ENCODE data around the gene TBC1D25. TPM values are rescaled to one million over a fixed set of nuclear protein-coding genes. Genes with fewer than 3 reads are reported as not detected.

The TBC1D25 gene
- polyA plus RNA-seq, 2 donors: 5.1 to 6.9 TPM

DNA sequence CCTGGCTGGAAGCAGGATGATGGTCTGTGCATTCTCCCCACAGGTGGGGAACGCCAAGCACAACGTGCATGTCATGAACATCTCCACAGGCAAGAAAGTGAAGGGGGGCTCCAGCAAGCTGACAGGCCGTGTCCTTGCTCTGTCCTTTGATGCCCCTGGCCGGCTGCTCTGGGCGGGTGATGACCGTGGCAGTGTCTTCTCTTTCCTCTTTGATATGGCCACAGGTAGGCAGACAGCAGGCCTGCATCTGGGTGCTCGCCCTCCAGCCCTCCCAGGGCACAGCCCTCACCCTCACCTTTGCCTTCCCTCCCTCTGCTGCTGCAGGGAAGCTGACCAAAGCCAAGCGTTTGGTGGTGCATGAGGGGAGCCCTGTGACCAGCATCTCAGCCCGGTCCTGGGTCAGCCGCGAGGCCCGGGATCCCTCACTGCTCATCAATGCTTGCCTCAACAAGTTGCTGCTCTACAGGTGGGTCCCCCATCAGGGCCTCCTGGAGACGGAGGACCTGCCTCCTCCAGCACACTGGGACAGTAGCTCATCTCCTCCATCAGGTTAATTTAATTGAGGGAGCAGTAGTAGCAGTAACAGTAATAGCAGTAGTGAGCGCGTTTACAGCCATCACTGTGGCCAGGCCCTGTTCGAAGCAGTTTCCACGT lies 62.4 kb downstream of the TBC1D25 start:
- WGBS, 2 donors: 77% methylated on average over 17 of the region's 17 CpGs
- Histone ChIP-seq H3K27ac (ENCODE audit: low read depth in 2 of 2, low read length in 1 of 2) (no peak overlapping the region), H3K4me1 (ENCODE audit: control insufficient read depth in 2 of 2, insufficient read depth in 2 of 2, low read length in 1 of 2) (peaks cover 0 to 5% of the 10 kb centered on the region in 2 donors), H3K9me3 (ENCODE audit: control insufficient read depth in 2 of 2, insufficient read depth in 1 of 2, low read depth in 1 of 2, low read length in 1 of 2) (peaks cover 0 to 2% of the 10 kb centered on the region in 2 donors), H3K4me3 (ENCODE audit: low read depth in 1 of 2, low read length in 2 of 2) (no peak overlapping the region), H3K36me3 (ENCODE audit: control insufficient read depth in 2 of 2, insufficient read depth in 2 of 2, low read length in 1 of 2) (peaks cover 5 to 30% of the 10 kb centered on the region in 2 donors), H3K27me3 (ENCODE audit: control insufficient read depth in 1 of 2, insufficient read depth in 2 of 2, low read length in 2 of 2) (no peaks in the 10 kb centered on the region)

DNA sequence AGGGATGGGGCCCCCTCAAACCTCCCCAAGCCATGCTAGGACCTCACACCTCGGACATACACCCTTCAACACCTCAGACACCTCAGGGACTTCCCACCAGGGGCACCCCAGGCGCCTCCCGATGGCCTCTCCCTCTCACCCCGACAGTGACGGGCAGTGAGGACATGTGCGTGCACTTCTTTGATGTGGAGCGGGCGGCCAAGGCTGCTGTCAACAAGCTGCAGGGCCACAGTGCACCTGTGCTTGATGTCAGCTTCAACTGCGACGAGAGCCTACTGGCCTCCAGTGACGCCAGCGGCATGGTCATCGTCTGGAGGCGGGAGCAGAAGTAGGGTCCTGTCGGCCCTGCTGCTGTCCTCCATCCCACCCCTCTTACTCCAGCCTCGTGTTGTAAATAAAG lies 65.2 kb downstream of the TBC1D25 start:
- Histone ChIP-seq H3K4me3 (ENCODE audit: low read depth in 1 of 2, low read length in 2 of 2) (no peak overlapping the region), H3K9me3 (ENCODE audit: control insufficient read depth in 2 of 2, insufficient read depth in 1 of 2, low read depth in 1 of 2, low read length in 1 of 2) (no peaks in the 10 kb centered on the region), H3K4me1 (ENCODE audit: control insufficient read depth in 2 of 2, insufficient read depth in 2 of 2, low read length in 1 of 2) (no peaks in the 10 kb centered on the region), H3K36me3 (ENCODE audit: control insufficient read depth in 2 of 2, insufficient read depth in 2 of 2, low read length in 1 of 2) (peaks cover 0 to 23% of the 10 kb centered on the region in 2 donors), H3K27me3 (ENCODE audit: control insufficient read depth in 1 of 2, insufficient read depth in 2 of 2, low read length in 2 of 2) (no peaks in the 10 kb centered on the region), H3K27ac (ENCODE audit: low read depth in 2 of 2, low read length in 1 of 2) (no peak overlapping the region)
- WGBS, 2 donors: 91 to 95% methylated on average over 16 of the region's 16 CpGs

GRCh38 chrX:48606091-48606490 lies 66.6 kb downstream of the TBC1D25 start:
- H3K27me3 ChIP-seq (ENCODE audit: control insufficient read depth in 1 of 2, insufficient read depth in 2 of 2, low read length in 2 of 2): no peaks in the 10 kb centered on the region
- H3K4me1 ChIP-seq (ENCODE audit: control insufficient read depth in 2 of 2, insufficient read depth in 2 of 2, low read length in 1 of 2): no peaks in the 10 kb centered on the region
- peaks cover 0 to 16% of the 10 kb centered on the region in 2 donors for H3K36me3 ChIP-seq (ENCODE audit: control insufficient read depth in 2 of 2, insufficient read depth in 2 of 2, low read length in 1 of 2)
- H3K4me3 ChIP-seq (ENCODE audit: low read depth in 1 of 2, low read length in 2 of 2): no peak overlapping the region
- WGBS, 2 donors: 74 to 78% methylated on average over 6 of the region's 6 CpGs
- H3K27ac ChIP-seq (ENCODE audit: low read depth in 2 of 2, low read length in 1 of 2): no peak overlapping the region
- no peaks in the 10 kb centered on the region for H3K9me3 ChIP-seq (ENCODE audit: control insufficient read depth in 2 of 2, insufficient read depth in 1 of 2, low read depth in 1 of 2, low read length in 1 of 2)

GRCh38 chrX:48611703-48612102 lies 72.2 kb downstream of the TBC1D25 start:
- no peaks in the 10 kb centered on the region for H3K27me3 ChIP-seq (ENCODE audit: control insufficient read depth in 1 of 2, insufficient read depth in 2 of 2, low read length in 2 of 2)
- H3K27ac ChIP-seq (ENCODE audit: low read depth in 2 of 2, low read length in 1 of 2): no peak overlapping the region
- no peak overlapping the region for H3K4me3 ChIP-seq (ENCODE audit: low read depth in 1 of 2, low read length in 2 of 2)
- H3K9me3 ChIP-seq (ENCODE audit: control insufficient read depth in 2 of 2, insufficient read depth in 1 of 2, low read depth in 1 of 2, low read length in 1 of 2): no peaks in the 10 kb centered on the region
- no peaks in the 10 kb centered on the region for H3K4me1 ChIP-seq (ENCODE audit: control insufficient read depth in 2 of 2, insufficient read depth in 2 of 2, low read length in 1 of 2)
- WGBS, 2 donors: 52 to 71% methylated on average over 2 of the region's 2 CpGs
- no peaks in the 10 kb centered on the region for H3K36me3 ChIP-seq (ENCODE audit: control insufficient read depth in 2 of 2, insufficient read depth in 2 of 2, low read length in 1 of 2)

Other genes starting within 250 kb of the TBC1D25 start
- gene SSX3, start 183.0 kb upstream of the TBC1D25 start, polyA plus RNA-seq: not detected
- not detected for gene SSX4, start 156.2 kb upstream of the TBC1D25 start, polyA plus RNA-seq
- not detected for gene SSX4B, start 127.8 kb upstream of the TBC1D25 start, polyA plus RNA-seq
- 10 to 100 TPM; 16.3 to 22.1 TPM for gene SLC38A5, start 69.5 kb upstream of the TBC1D25 start, polyA plus RNA-seq
- 10 to 100 TPM; 31.1 to 36.3 TPM for gene FTSJ1, start 63.5 kb upstream of the TBC1D25 start, polyA plus RNA-seq
- gene PORCN, start 30.7 kb upstream of the TBC1D25 start, polyA plus RNA-seq: 10 to 100 TPM; 15.6 to 16.8 TPM
- gene EBP, start 17.9 kb upstream of the TBC1D25 start, polyA plus RNA-seq: 100 to 1,000 TPM; 151 to 179 TPM
- 100 to 1,000 TPM; 134 to 205 TPM for gene RBM3, start 34.8 kb downstream of the TBC1D25 start, polyA plus RNA-seq
- 10 to 100 TPM; 90.1 to 96.8 TPM for gene WDR13, start 57.8 kb downstream of the TBC1D25 start, polyA plus RNA-seq
- 1 to 10 TPM; 1.7 to 1.8 TPM for gene WAS, start 144.1 kb downstream of the TBC1D25 start, polyA plus RNA-seq
- gene SUV39H1, start 157.0 kb downstream of the TBC1D25 start, polyA plus RNA-seq: 1 to 10 TPM; 5.6 to 5.8 TPM
- under 1 TPM; 0.15 to 0.26 TPM for gene GLOD5, start 222.0 kb downstream of the TBC1D25 start, polyA plus RNA-seq
- gene GATA1, start 246.9 kb downstream of the TBC1D25 start, polyA plus RNA-seq: under 1 TPM in 1 of 2 donors, not detected in 1; 0.09 TPM